Ovary (tissue), 3 donors: ENCODE data around the gene RALB.

ENCODE experiments used
- CTCF ChIP-seq, 3 donors: fragments of 450-650 bp in 2 of 3; fragments of 200-600 bp in 1 of 3; IDR thresholded peaks; one replicate each; pipeline versions ENCODE4 v1.5.1 to v1.8.0; 2016 to 2022; ENCODE audit warnings: antibody characterized with exemption in 3 of 3, mild to moderate bottlenecking in 1 of 3
- POLR2A ChIP-seq: fragments of 450-650 bp; IDR thresholded peaks from one replicate; pipeline ENCODE4 v1.6.1; 2017; ENCODE audit warnings: antibody characterized with exemption, mild to moderate bottlenecking, moderate library complexity
- donor health status: DM: no; HTN: no; CAD: no.

DNA sequence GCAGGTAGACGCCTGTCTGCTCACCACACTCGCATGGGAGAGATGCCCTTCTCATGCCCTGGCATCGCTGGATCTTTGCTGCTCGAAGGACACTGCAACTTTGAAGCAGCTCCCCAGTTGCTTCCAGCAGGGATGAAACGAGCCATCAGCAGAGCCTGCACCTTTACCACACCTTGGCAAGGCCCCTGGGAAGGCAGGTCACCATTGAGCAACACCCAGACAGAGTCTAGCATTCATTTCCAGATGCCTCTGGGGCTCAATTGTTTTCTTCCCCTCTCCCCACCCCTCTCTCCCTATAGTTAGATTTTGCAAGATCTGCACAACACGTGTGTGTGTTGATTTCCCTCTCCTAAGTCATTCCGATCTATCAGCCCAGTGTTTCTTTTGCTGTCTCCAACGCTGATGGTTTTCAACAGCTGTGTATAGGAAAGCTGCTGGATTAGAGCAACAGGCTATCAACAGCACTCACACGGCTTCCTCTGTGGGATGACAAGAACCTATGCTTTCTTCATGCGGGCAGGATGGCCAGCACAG lies 67.7 kb downstream of the RALB start:
- TF ChIP-seq POLR2A: no peak
- TF ChIP-seq CTCF (IDR thresholded peaks at IDR 0.05): no peak
